Activated CD4-positive, alpha-beta T cell treated with anti-CD3 and anti-CD28 coated beads for 48 hours (primary cell): ENCODE results near the gene C4A.
A peak's percentile ranks its signal among the peaks of the same experiment; 100 is the strongest.
"Not testable (repeated sequence)": the region's sequence is repeated elsewhere in the genome, so short reads cannot be mapped to it uniquely, and the experiment has no call there.

Experiments
- DNase-seq: peaks from one replicate; pipeline ENCODE4 v3.0.0-alpha.2; 2020

The C4A gene

GRCh38 chr6:31961616-31962015 is 20.2 kb upstream of the C4A start:
- DNase-seq = no peak

- no peak for DNase-seq
Observed at GRCh38 chr6:31963921-31964320, 17.9 kb upstream of the C4A start.

- no peak for DNase-seq
Observed at GRCh38 chr6:31965700-31966099, 16.2 kb upstream of the C4A start.

GRCh38 chr6:31966506-31966905 is 15.4 kb upstream of the C4A start:
- DNase-seq = no peak

- DNase-seq = no peak
Observed at GRCh38 chr6:31966997-31967925, 14.6 kb upstream of the C4A start.

GRCh38 chr6:31967926-31968320 is 13.9 kb upstream of the C4A start:
- DNase-seq = no peak

- no peak for DNase-seq
Observed at GRCh38 chr6:31968326-31968725, 13.5 kb upstream of the C4A start.

GRCh38 chr6:31968791-31969711 is 12.8 kb upstream of the C4A start:
- DNase-seq = no peak

- DNase-seq = no peak
Observed at GRCh38 chr6:31969712-31970603, 11.9 kb upstream of the C4A start.

- DNase-seq = no peak
Observed at GRCh38 chr6:31970604-31971271, 11.1 kb upstream of the C4A start.

GRCh38 chr6:31971279-31971992 is 10.4 kb upstream of the C4A start:
- DNase-seq = no peak

GRCh38 chr6:31971993-31972708 is 9.7 kb upstream of the C4A start, which contains the start of gene DXO:
Gene DXO (minus strand): TSS chr6:31972138. CDS start chr6:31971675, 463 bp downstream.
- DNase-seq = peak; percentile 99

GRCh38 chr6:31972709-31973350 is 9.0 kb upstream of the C4A start:
- peak; percentile 36 for DNase-seq

- not testable (repeated sequence) for DNase-seq
Observed at GRCh38 chr6:31976065-31976464, 5.8 kb upstream of the C4A start.

- DNase-seq = no peak
Observed at GRCh38 chr6:31977816-31978431, 3.9 kb upstream of the C4A start.

- no peak for DNase-seq
Observed at GRCh38 chr6:31978831-31979230, 3.0 kb upstream of the C4A start.

- no peak for DNase-seq
Observed at GRCh38 chr6:31979238-31979898, 2.5 kb upstream of the C4A start.

GRCh38 chr6:31980195-31980876 is 1.5 kb upstream of the C4A start:
- DNase-seq = not testable (repeated sequence)
